OCI-LY1 (cell line): ENCODE data around the gene GOLGA6L7.

Experiments used
- CTCF ChIP-seq: fragments of 200-600 bp; sonication (generic), shearing (Covaris generic); IDR thresholded peaks from 2 replicates; pipeline ENCODE4 v1.5.1; 2017; ENCODE audit warnings: mild to moderate bottlenecking, antibody characterized with exemption, low read length, moderate library complexity, mixed read lengths
- EZH2 ChIP-seq: fragments of 200-600 bp; sonication (generic), shearing (Covaris generic); IDR thresholded peaks from 2 replicates; pipeline ENCODE4 v1.8.0; 2017; ENCODE audit warnings: borderline replicate concordance, mixed run types, mild to moderate bottlenecking, antibody characterized with exemption, low read length, moderate library complexity, mixed read lengths

GRCh38 chr15:28892789-28893610 lies 44.6 kb upstream of the GOLGA6L7 start:
- TF ChIP-seq CTCF (no peak), EZH2 (no peak)
